IPS-20b (cell line): ENCODE results near the gene CPEB3.
"Not testable (repeated sequence)": the region's sequence is repeated elsewhere in the genome, so short reads cannot be mapped to it uniquely, and the experiment has no call there.

Experiments used
- H3K27ac ChIP-seq: one replicate; pipeline ENCODE4 v1.5.1; 2013; ENCODE audit warnings: low read length
- H3K27me3 ChIP-seq: 2 replicates; pipeline ENCODE4 v1.6.1; 2013; ENCODE audit warnings: mild to moderate bottlenecking, low read length, inconsistent platforms; ENCODE audit not compliant: insufficient read depth
- H3K36me3 ChIP-seq: 2 replicates; pipeline ENCODE4 v1.6.1; 2013; ENCODE audit warnings: low read depth, mild to moderate bottlenecking, inconsistent platforms, low read length, moderate library complexity; ENCODE audit not compliant: insufficient read depth
- H3K4me1 ChIP-seq: 2 replicates; pipeline ENCODE4 v1.6.1; 2013; ENCODE audit warnings: mild to moderate bottlenecking, control low read depth, inconsistent platforms, low read length, moderate library complexity; ENCODE audit not compliant: insufficient read depth
- H3K4me3 ChIP-seq: 2 replicates; pipeline ENCODE4 v1.5.1; 2013; ENCODE audit warnings: mild to moderate bottlenecking, low read length, inconsistent platforms
- H3K9ac ChIP-seq: 2 replicates; pipeline ENCODE4 v1.6.1; 2013; ENCODE audit warnings: low read depth, mild to moderate bottlenecking, inconsistent platforms, low read length, moderate library complexity
- H3K9me3 ChIP-seq: 2 replicates; pipeline ENCODE4 v1.6.1; 2013; ENCODE audit warnings: mild to moderate bottlenecking, low read depth, low read length, inconsistent platforms; ENCODE audit not compliant: insufficient read depth

CPEB3 gene

GRCh38 chr10:92047215-92047614 is 243.7 kb downstream of the CPEB3 start:
- no peaks in the 10 kb centered on the region for H3K9me3 ChIP-seq
- no peaks in the 10 kb centered on the region; the same call in 1 of the 2 replicates for H3K4me1 ChIP-seq
- no peak overlapping the region for H3K9ac ChIP-seq
- H3K4me3 ChIP-seq = no peak overlapping the region
- no peaks in the 10 kb centered on the region for H3K36me3 ChIP-seq
- no peak overlapping the region for H3K27ac ChIP-seq
- H3K27me3 ChIP-seq = no peaks in the 10 kb centered on the region; the same call in 1 of the 2 replicates

GRCh38 chr10:92045641-92046106 is 245.2 kb downstream of the CPEB3 start:
- H3K27me3 ChIP-seq = no peaks in the 10 kb centered on the region; the same call in 1 of the 2 replicates
- H3K9ac ChIP-seq = no peak overlapping the region
- H3K27ac ChIP-seq = no peak overlapping the region
- H3K9me3 ChIP-seq = no peaks in the 10 kb centered on the region
- H3K36me3 ChIP-seq = no peaks in the 10 kb centered on the region
- peak overlapping the region; percentile 24; the same call in 1 of the 2 replicates for H3K4me3 ChIP-seq
- H3K4me1 ChIP-seq = no peaks in the 10 kb centered on the region; the same call in 1 of the 2 replicates

GRCh38 chr10:92042541-92042940 is 248.3 kb downstream of the CPEB3 start:
- Histone ChIP-seq H3K4me3 (no peak overlapping the region), H3K9ac (no peak overlapping the region), H3K9me3 (no peaks in the 10 kb centered on the region), H3K27me3 (no peaks in the 10 kb centered on the region; the same call in 1 of the 2 replicates), H3K27ac (no peak overlapping the region), H3K36me3 (no peaks in the 10 kb centered on the region), H3K4me1 (no peaks in the 10 kb centered on the region; the same call in 1 of the 2 replicates)

- Histone ChIP-seq H3K4me1 (no peaks in the 10 kb centered on the region), H3K27ac (no peak overlapping the region), H3K36me3 (no peaks in the 10 kb centered on the region), H3K9ac (no peak overlapping the region), H3K4me3 (no peak overlapping the region), H3K9me3 (no peaks in the 10 kb centered on the region), H3K27me3 (no peaks in the 10 kb centered on the region)
Observed at GRCh38 chr10:92038949-92039348, 251.9 kb downstream of the CPEB3 start.

GRCh38 chr10:92033070-92033469 is 257.8 kb downstream of the CPEB3 start:
- Histone ChIP-seq H3K4me3 (peak overlapping the region; percentile 42), H3K4me1 (peaks cover 15% of the 10 kb centered on the region; the same call in 1 of the 2 replicates), H3K36me3 (peaks cover 38% of the 10 kb centered on the region)
- H3K9ac ChIP-seq, H3K9me3 ChIP-seq, H3K27ac ChIP-seq, H3K27me3 ChIP-seq: not testable (repeated sequence)

- Histone ChIP-seq H3K27ac (no peak overlapping the region), H3K9me3 (no peaks in the 10 kb centered on the region), H3K9ac (no peak overlapping the region), H3K27me3 (no peaks in the 10 kb centered on the region), H3K4me3 (no peak overlapping the region), H3K36me3 (peaks cover 53% of the 10 kb centered on the region), H3K4me1 (peaks cover 15% of the 10 kb centered on the region; the same call in 1 of the 2 replicates)
Observed at GRCh38 chr10:92031580-92031979, 259.3 kb downstream of the CPEB3 start.

- Histone ChIP-seq H3K27ac (no peak overlapping the region), H3K4me3 (no peak overlapping the region), H3K4me1 (peaks cover under 1% of the 10 kb centered on the region; the same call in 1 of the 2 replicates), H3K27me3 (no peaks in the 10 kb centered on the region), H3K9ac (no peak overlapping the region), H3K9me3 (no peaks in the 10 kb centered on the region), H3K36me3 (peaks cover 89% of the 10 kb centered on the region)
Observed at GRCh38 chr10:92027141-92027540, 263.7 kb downstream of the CPEB3 start.

GRCh38 chr10:92025340-92025739 is 265.5 kb downstream of the CPEB3 start:
- not testable (repeated sequence) for H3K27me3 ChIP-seq, H3K27ac ChIP-seq, H3K9ac ChIP-seq, H3K4me1 ChIP-seq, H3K9me3 ChIP-seq, H3K4me3 ChIP-seq
- peaks cover 92% of the 10 kb centered on the region for H3K36me3 ChIP-seq

GRCh38 chr10:92024700-92025099 is 266.2 kb downstream of the CPEB3 start:
- no peaks in the 10 kb centered on the region for H3K27me3 ChIP-seq
- H3K9me3 ChIP-seq = no peaks in the 10 kb centered on the region
- H3K36me3 ChIP-seq = peaks cover 93% of the 10 kb centered on the region
- H3K27ac ChIP-seq = no peak overlapping the region
- H3K9ac ChIP-seq = no peak overlapping the region
- no peaks in the 10 kb centered on the region for H3K4me1 ChIP-seq
- H3K4me3 ChIP-seq = no peak overlapping the region

GRCh38 chr10:92014620-92015019 is 276.3 kb downstream of the CPEB3 start:
- Histone ChIP-seq H3K9me3 (no peaks in the 10 kb centered on the region), H3K36me3 (peaks cover 86% of the 10 kb centered on the region), H3K9ac (no peak overlapping the region), H3K27me3 (no peaks in the 10 kb centered on the region), H3K4me3 (no peak overlapping the region), H3K4me1 (no peaks in the 10 kb centered on the region), H3K27ac (no peak overlapping the region)

GRCh38 chr10:92011560-92012214 is 279.2 kb downstream of the CPEB3 start:
- Histone ChIP-seq H3K9me3 (no peaks in the 10 kb centered on the region), H3K27me3 (no peaks in the 10 kb centered on the region), H3K4me3 (no peak overlapping the region), H3K27ac (no peak overlapping the region), H3K4me1 (no peaks in the 10 kb centered on the region), H3K36me3 (peaks cover 80% of the 10 kb centered on the region), H3K9ac (no peak overlapping the region)

- Histone ChIP-seq H3K9me3 (no peaks in the 10 kb centered on the region), H3K9ac (no peak overlapping the region), H3K4me3 (no peak overlapping the region), H3K27ac (no peak overlapping the region), H3K4me1 (no peaks in the 10 kb centered on the region), H3K36me3 (peaks cover 78% of the 10 kb centered on the region), H3K27me3 (no peaks in the 10 kb centered on the region)
Observed at GRCh38 chr10:92010047-92010735, 280.7 kb downstream of the CPEB3 start.
